OCI-LY7 (cell line): ENCODE data around the gene DOK1. TPM values are rescaled to one million over a fixed set of nuclear protein-coding genes. Genes with fewer than 3 reads are reported as not detected.
A peak's percentile ranks its signal among the peaks of the same experiment; 100 is the strongest.

Experiments
- BruUV-seq: library from RNA; stranded (reverse); fragments of 400-500 nt; replicated peaks from 2 replicates; lab custom pipeline; 2021; lab: Mats Ljungman, UMichigan
- CTCF ChIA-PET: fragments of 300-600 bp; sonication (Branson Sonifier 250); formaldehyde crosslinking; loops from one replicate; lab custom pipeline; 2022; ENCODE audit warnings: antibody characterized with exemption; ENCODE audit not compliant: unreplicated experiment; lab: Charles Lee
- POLR2A ChIA-PET: fragments of 300-600 bp; sonication (Branson Sonifier 250); formaldehyde crosslinking; loops from one replicate; lab custom pipeline; 2022; ENCODE audit warnings: antibody characterized with exemption; lab: Charles Lee
- DNase-seq: peaks from one replicate; pipeline ENCODE4 v3.0.0-alpha.2; 2015; ENCODE audit warnings: low spot score
- H2AFZ ChIP-seq: fragments of 200-600 bp; sonication (generic), shearing (Covaris generic); 2 replicates; pipeline ENCODE4 v1.6.1; 2014; ENCODE audit warnings: mild to moderate bottlenecking, antibody characterized with exemption, low read length, moderate library complexity
- H3K27ac ChIP-seq: fragments of 200-600 bp; sonication (generic); 2 replicates; pipeline ENCODE4 v1.5.1; 2014; ENCODE audit warnings: mixed run types, low read depth, mild to moderate bottlenecking, moderate library complexity, low read length, inconsistent platforms; ENCODE audit not compliant: poor library complexity, severe bottlenecking
- H3K36me3 ChIP-seq: fragments of 200-600 bp; sonication (generic); 2 replicates; pipeline ENCODE4 v1.6.1; 2014; ENCODE audit warnings: mild to moderate bottlenecking, antibody characterized with exemption, low read length, moderate library complexity, mixed read lengths; ENCODE audit not compliant: insufficient read depth
- H3K4me1 ChIP-seq: fragments of 200-600 bp; sonication (generic); 2 replicates; pipeline ENCODE4 v1.5.1; 2014; ENCODE audit warnings: mild to moderate bottlenecking, low read length; ENCODE audit not compliant: insufficient read depth, poor library complexity, severe bottlenecking
- H3K4me2 ChIP-seq: fragments of 200-600 bp; sonication (generic); 2 replicates; pipeline ENCODE4 v1.6.1; 2014; ENCODE audit warnings: mild to moderate bottlenecking, low read length
- H3K4me3 ChIP-seq: fragments of 200-600 bp; sonication (generic); 2 replicates; pipeline ENCODE4 v1.5.1; 2014; ENCODE audit warnings: mild to moderate bottlenecking, low read depth, low read length; ENCODE audit not compliant: poor library complexity, severe bottlenecking
- H3K79me2 ChIP-seq: fragments of 200-600 bp; sonication (generic); 2 replicates; pipeline ENCODE4 v1.6.1; 2016; ENCODE audit warnings: low read depth, mild to moderate bottlenecking, low read length, moderate library complexity, mixed read lengths; ENCODE audit not compliant: insufficient read depth
- H3K9me2 ChIP-seq: fragments of 200-600 bp; sonication (generic); 2 replicates; pipeline ENCODE4 v1.6.1; 2016; ENCODE audit warnings: mild to moderate bottlenecking, low read length, mixed read lengths; ENCODE audit not compliant: insufficient read depth
- H3K9me3 ChIP-seq: fragments of 200-600 bp; sonication (generic); 2 replicates; pipeline ENCODE4 v1.6.1; 2014; ENCODE audit warnings: mild to moderate bottlenecking, mixed run types, low read length, mixed read lengths
- H4K20me1 ChIP-seq: fragments of 200-600 bp; sonication (generic); 2 replicates; pipeline ENCODE4 v1.6.1; 2014; ENCODE audit warnings: mild to moderate bottlenecking, antibody characterized with exemption, low read length, moderate library complexity, mixed read lengths; ENCODE audit not compliant: insufficient read depth
- CTCF ChIP-seq: fragments of 200-600 bp; sonication (generic); conservative IDR thresholded peaks from 2 replicates; pipeline ENCODE4 v1.5.1; 2014; ENCODE audit warnings: mild to moderate bottlenecking, antibody characterized with exemption, low read length, moderate library complexity, mixed read lengths
- EZH2phosphoT487 ChIP-seq: fragments of 200-600 bp; sonication (generic); IDR thresholded peaks from 2 replicates; pipeline ENCODE4 v1.6.1; 2018; ENCODE audit warnings: low read depth, borderline replicate concordance, mild to moderate bottlenecking, mixed run types, antibody characterized with exemption, low read length, moderate library complexity, mixed read lengths
- intact Hi-C: fragments of 100-400 bp; cut with micrococcal nuclease; formaldehyde crosslinking; loops from one replicate; pipeline ENCODE4 v1.10.0; 2022; ENCODE audit not compliant: unreplicated experiment
- total RNA-seq, 2 experiments: library from RNA; depleted of rRNA in 1 of 2; stranded (reverse); fragments of >200 nt in 1 of 2; shearing (Covaris generic) in 1 of 2; gene quantifications; 2 replicates each; pipeline ENCODE4 v1.2.3, GENCODE V29; 2014 to 2022

Gene DOK1
- total RNA-seq, 2 experiments from 2014 or later: 9.5 to 13.4 TPM

GRCh38 chr2:74585406-74586185, 31.1 kb downstream of the DOK1 start:
- H3K36me3 ChIP-seq: no peaks in the 10 kb centered on the region
- no peak overlapping the region for H3K27ac ChIP-seq
- no peak for TF ChIP-seq EZH2phosphoT487
- TF ChIP-seq CTCF: peak; percentile 56
- no peak overlapping the region for H3K4me3 ChIP-seq
- POLR2A ChIA-PET: interaction anchor here (0.6 to 3.0 kb wide), 15 partner anchors 8 to 1355 kb away, joined by 3 to 15 read pairs (median 4); partner anchors contain the start of genes CCDC142, PCGF1 and TTC31
- H3K4me2 ChIP-seq: peak overlapping the region; percentile 46; the same call in 1 of the 2 replicates
- DNase-seq: peak; percentile 22
- H3K9me3 ChIP-seq: no peaks in the 10 kb centered on the region
- H4K20me1 ChIP-seq: no peaks in the 10 kb centered on the region
- BruUV-seq: no TSS peak
- peak overlapping the region; percentile 79 for H2AFZ ChIP-seq
- H3K9me2 ChIP-seq: no peaks in the 10 kb centered on the region
- intact Hi-C loops: loop anchor here (5.0 kb wide), 2 partner anchors 38 to 338 kb away; no protein-coding TSS in a partner anchor
- peaks cover 6% of the 10 kb centered on the region for H3K4me1 ChIP-seq
- no peaks in the 10 kb centered on the region for H3K79me2 ChIP-seq
- CTCF ChIA-PET: interaction anchor here (0.6 to 1.3 kb wide), 4 partner anchors 15 to 79 kb away, joined by 3 to 4 read pairs (median 3); no protein-coding TSS in a partner anchor

- H3K36me3 ChIP-seq: no peaks in the 10 kb centered on the region
- ChIA-PET POLR2A (interaction anchor here (0.6 to 3.0 kb wide), 9 partner anchors 10 to 406 kb away, joined by 3 to 15 read pairs (median 3); partner anchors contain the start of genes CCDC142 and TTC31), CTCF (interaction anchor here (0.7 to 1.1 kb wide), 4 partner anchors 12 to 338 kb away, joined by 3 to 4 read pairs (median 3); no protein-coding TSS in a partner anchor)
- H3K4me3 ChIP-seq: no peak overlapping the region
- no peaks in the 10 kb centered on the region for H4K20me1 ChIP-seq
- no peaks in the 10 kb centered on the region for H3K9me3 ChIP-seq
- TF ChIP-seq EZH2phosphoT487: no peak
- TF ChIP-seq CTCF: peak; percentile 92
- peaks cover 6% of the 10 kb centered on the region for H3K4me1 ChIP-seq
- H3K9me2 ChIP-seq: no peaks in the 10 kb centered on the region
- no TSS peak for BruUV-seq
- H2AFZ ChIP-seq: peak overlapping the region; percentile 73
- intact Hi-C loops: loop anchor here (1.0 to 5.0 kb wide), 5 partner anchors 40 to 340 kb away; partner anchors contain the start of genes PCGF1 and TTC31
- no peak overlapping the region for H3K27ac ChIP-seq
- peak; percentile 73 for DNase-seq
- H3K4me2 ChIP-seq: no peak overlapping the region
- no peaks in the 10 kb centered on the region for H3K79me2 ChIP-seq
Measured at GRCh38 chr2:74587664-74588277, 33.3 kb downstream of the DOK1 start.
